NB4 (cell line): ENCODE data around the gene ERP29.
A peak's percentile ranks its signal among the peaks of the same experiment; 100 is the strongest.
"Not testable (repeated sequence)": the region's sequence is repeated elsewhere in the genome, so short reads cannot be mapped to it uniquely, and the experiment has no call there.

Experiments used
- DNase-seq: peaks from one replicate; pipeline ENCODE4 v3.0.0; 2010; ENCODE audit warnings: low read depth
- H3K4me3 ChIP-seq: one replicate; pipeline ENCODE4 v1.5.1; 2011; ENCODE audit warnings: mild to moderate bottlenecking, low read depth, low read length, moderate library complexity
- CTCF ChIP-seq: IDR thresholded peaks from one replicate; pipeline ENCODE4 v1.5.1; 2012; ENCODE audit warnings: low read depth, low read length
- MAX ChIP-seq: IDR thresholded peaks from 2 replicates; pipeline ENCODE4 v1.6.1; 2011; ENCODE audit warnings: low read depth, low read length
- MYC ChIP-seq: IDR thresholded peaks from 2 replicates; pipeline ENCODE4 v1.6.1; 2011; ENCODE audit warnings: low read depth, low read length
- POLR2A ChIP-seq: IDR thresholded peaks from 2 replicates; pipeline ENCODE4 v1.6.1; 2011; ENCODE audit warnings: mild to moderate bottlenecking; ENCODE audit not compliant: insufficient read length; ENCODE audit errors: extremely low read depth

Gene ERP29

GRCh38 chr12:112005419-112006395 lies 7.5 kb upstream of the ERP29 start:
- no peak for TF ChIP-seq MYC
- no peak for TF ChIP-seq MAX
- no peak for TF ChIP-seq CTCF
- no peak for TF ChIP-seq POLR2A
- peak overlapping the region; percentile 21 for H3K4me3 ChIP-seq
- peak; percentile 46 for DNase-seq

- TF ChIP-seq MAX (no peak), MYC (no peak), CTCF (no peak), POLR2A (no peak)
- peak; percentile 49 for DNase-seq
- no peak overlapping the region for H3K4me3 ChIP-seq
Observed at GRCh38 chr12:112007945-112008344, 5.3 kb upstream of the ERP29 start.

- DNase-seq = no peak
- no peak for TF ChIP-seq MYC
- no peak overlapping the region for H3K4me3 ChIP-seq
Observed at GRCh38 chr12:112008918-112009317, 4.3 kb upstream of the ERP29 start.

- not testable (repeated sequence) for DNase-seq, H3K4me3 ChIP-seq
Observed at GRCh38 chr12:112009596-112009995, 3.6 kb upstream of the ERP29 start.

GRCh38 chr12:112010415-112011344 lies 2.5 kb upstream of the ERP29 start:
- TF ChIP-seq POLR2A = no peak
- no peak for TF ChIP-seq MYC
- TF ChIP-seq MAX = no peak
- no peak for TF ChIP-seq CTCF
- H3K4me3 ChIP-seq = peak overlapping the region; percentile 81
- no peak for DNase-seq

GRCh38 chr12:112011685-112012084 lies 1.5 kb upstream of the ERP29 start:
- no peak for DNase-seq
- H3K4me3 ChIP-seq = peak overlapping the region; percentile 81
- no peak for TF ChIP-seq CTCF
- TF ChIP-seq POLR2A = no peak
